Inferior parietal cortex (tissue), 1 donor: ENCODE data around the gene KIF2C.
"Not testable (repeated sequence)": the region's sequence is repeated elsewhere in the genome, so short reads cannot be mapped to it uniquely, and the experiment has no call there.

Experiments used
- DNase-seq: peaks from one replicate; pipeline ENCODE4 v3.0.0-alpha.2; 2016; ENCODE audit errors: extremely low spot score

KIF2C gene

DNA sequence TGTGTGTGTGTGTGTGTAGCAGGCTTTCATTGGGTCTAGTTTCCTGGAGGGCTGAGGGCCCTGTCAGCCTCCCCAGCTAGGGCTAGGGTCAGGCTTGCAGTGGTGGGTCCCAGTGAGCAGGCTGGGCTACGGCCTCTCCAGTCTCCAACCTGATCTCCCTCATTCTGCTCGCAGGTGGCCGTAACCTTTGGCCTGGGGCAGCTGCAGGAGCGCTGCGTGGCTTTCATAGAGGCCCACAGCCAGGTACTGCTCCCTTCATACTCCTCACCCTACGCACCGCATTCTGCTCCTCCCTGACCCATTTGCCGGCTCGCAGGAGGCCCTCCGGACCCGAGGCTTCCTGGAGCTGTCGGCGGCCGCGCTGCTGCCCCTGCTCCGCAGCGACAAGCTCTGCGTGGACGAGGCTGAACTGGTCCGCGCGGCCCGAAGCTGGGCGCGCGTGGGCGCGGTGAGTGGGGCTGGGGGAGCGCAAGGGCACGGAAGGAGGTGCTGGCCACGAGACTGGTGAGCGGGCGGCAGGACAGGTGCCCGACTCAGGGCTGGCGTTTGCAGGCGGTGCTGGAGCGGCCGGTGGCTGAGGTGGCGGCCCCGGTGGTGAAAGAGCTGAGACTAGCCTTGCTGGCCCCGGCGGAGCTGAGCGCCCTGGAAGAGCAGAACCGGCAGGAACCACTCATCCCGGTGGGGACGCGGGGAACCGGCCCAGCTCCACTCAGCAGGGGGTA is 73.3 kb downstream of the KIF2C start:
- DNase-seq = peak; percentile 7

DNA sequence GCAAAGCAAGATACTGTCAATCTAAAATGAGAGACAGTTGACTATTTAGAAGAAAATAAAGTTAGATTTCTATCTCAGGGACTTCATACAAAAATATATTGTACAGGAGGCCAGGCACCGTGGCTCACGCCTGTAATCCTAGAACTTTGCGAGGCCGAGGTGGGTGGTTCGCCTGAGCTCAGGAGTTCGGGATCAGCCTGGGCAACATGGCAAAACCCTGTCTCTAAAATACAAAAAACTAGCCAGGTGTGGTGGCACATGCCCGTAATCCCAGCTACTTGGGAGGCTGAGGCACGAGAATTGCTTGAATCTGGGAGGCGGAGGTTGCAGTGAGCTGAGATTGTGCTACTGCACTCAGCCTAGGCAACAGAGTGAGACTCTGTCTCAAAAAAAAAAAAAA is 76.3 kb downstream of the KIF2C start:
- not testable (repeated sequence) for DNase-seq

DNA sequence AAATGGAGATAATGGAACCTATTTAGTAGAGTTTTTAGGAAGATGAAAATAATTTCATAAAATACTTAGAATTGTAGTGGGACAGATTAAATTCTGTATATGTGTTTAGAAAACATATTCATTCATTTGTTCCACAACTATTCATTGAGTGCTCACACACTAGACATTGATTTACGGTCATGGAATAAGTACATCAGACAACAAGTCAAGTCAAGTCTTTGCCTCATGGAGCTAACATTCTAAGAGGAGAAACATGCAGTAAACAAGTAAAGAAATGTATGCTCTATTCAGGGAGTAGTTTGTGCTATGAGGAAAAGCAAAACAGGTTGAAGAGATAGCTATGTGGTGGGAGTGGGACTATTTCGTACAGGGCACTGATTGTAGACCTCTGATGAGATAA is 77.7 kb downstream of the KIF2C start:
- DNase-seq = no peak
